GM18873 (cell line): Measurements from ENCODE around the gene MYO5C.
"Not testable (repeated sequence)": the region's sequence is repeated elsewhere in the genome, so short reads cannot be mapped to it uniquely, and the experiment has no call there.

ENCODE experiments used
- ATAC-seq: cut with Tn5 transposase; IDR thresholded peaks from one replicate; pipeline ENCODE4 v1.9.1; 2021; ENCODE audit warnings: mild to moderate bottlenecking, moderate library complexity, moderate number of reproducible peaks; ENCODE audit not compliant: unreplicated experiment, low FRiP score

Gene MYO5C

DNA sequence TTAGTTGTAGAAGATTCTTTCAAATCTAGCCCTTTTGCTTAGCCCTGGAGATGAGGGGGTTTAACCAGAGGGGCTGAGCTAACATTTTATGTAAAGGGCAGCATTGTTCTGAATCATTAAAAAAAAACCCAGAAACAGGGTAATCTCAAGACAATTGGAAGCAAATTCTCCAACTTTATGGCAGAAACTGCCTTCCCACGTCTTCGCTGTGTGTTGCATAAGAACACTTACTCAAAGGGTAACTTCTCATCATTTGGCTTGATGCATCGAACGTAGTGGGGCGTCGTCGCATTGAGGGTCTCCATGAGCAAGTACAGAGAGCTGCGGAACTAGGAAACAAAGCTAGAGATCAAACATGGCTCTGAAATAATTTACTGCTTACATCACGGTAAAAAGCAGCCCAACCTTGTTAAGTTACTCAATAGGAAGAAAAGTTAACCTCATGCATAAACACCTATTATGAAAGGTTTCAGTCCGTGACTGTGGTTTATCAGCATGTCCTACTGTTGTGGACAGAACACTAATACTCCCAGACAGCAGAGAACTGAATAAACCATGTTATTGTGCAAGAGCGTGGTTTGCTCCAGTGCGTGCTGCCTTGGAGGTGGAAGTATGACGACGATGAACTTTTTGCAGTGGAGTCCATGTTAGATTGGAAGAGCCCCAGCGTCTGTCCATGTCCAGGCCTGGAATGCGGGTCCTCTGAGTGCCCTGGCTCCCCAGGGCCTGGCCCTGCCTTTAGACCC lies 48.7 kb downstream of the MYO5C start:
- no peak for ATAC-seq

DNA sequence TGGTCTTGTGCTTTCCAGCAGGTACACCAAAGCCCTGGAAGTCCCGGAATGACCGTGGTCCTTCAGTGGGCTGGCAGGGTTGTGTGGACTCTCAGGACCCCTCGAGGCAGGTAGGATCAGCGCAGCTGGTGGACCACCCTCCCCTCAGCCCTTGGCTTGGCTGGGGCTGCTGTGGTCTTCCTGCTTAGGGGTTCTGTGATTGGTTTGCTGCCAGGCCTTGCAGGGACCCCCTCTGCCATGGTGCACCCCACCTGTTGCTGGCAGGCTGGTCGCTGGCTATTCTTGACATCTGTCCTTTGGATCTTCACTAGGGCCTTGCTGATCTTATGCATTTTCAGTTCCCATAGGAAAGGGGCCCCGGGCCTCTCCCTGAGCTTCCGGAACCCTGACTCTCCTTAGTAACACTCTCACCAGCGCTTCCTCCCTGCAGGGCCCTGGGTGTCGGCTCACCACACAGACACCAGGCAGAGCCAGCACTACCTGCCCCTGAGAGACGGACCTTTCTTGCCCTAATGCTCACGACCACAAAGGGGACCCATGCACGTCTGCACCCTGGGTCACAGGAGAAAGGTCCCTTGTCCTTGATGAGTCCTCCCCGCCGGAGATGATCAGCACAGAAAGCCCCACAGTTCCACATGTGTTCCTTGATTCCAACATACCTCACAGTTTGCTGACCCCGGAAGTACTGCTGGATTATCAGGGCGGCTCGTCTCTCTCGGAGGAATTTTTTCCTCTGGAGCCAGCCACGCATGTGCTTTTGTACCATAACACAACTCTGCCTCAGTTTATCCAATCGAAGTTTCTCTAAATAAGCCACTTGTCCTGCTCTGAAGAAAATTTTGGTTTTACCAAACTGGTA lies 51.7 kb downstream of the MYO5C start:
- ATAC-seq: no peak

DNA sequence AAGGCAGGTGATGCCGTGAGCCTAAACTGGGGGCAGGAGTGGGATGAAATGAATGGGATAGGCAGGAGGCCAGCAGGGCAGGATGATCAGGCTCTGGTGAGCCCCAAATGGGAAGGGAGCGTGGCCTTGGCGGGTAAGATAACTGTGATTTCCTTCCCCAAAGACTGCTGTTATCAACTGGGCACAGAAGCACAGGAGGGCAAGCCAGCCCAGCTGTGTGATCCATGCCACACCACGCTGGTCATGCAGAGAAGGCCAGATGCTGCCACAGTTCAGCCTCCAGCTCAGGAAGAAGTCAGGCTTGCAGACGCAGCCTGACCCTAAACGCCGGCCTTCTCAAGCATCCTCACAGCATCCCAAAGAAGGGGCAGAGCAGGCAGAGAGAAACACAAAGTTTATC lies 52.3 kb downstream of the MYO5C start:
- ATAC-seq: no peak

- no peak for ATAC-seq
Measured at GRCh38 chr15:52241489-52241888, 54.1 kb downstream of the MYO5C start.

- no peak for ATAC-seq
Measured at GRCh38 chr15:52240166-52240565, 55.4 kb downstream of the MYO5C start.

DNA sequence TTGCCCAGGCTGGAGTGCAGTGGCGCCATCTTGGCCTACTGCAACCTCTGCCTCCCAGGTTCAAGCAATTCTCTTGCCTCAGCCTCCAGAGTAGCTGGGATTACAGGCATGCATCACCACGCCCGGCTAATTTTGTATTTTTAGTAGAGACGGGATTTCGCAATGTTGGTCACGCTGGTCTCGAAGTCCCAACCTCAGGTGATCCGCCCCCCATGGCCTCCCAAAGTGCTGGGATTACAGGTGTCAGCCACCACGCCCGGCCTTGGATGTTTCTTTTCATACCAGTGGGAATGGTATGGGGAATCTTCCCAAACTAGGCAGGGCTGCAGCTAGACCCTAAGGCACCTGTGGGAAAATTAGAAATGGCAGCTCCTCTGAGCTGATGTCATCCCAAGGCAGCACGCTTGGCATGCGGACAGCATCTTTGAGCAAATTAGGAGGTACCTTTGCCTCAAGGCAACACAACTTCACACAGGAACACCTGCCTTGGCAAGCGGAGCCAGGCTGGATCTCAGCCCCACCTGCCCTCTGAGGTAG lies 56.5 kb downstream of the MYO5C start:
- not testable (repeated sequence) for ATAC-seq

DNA sequence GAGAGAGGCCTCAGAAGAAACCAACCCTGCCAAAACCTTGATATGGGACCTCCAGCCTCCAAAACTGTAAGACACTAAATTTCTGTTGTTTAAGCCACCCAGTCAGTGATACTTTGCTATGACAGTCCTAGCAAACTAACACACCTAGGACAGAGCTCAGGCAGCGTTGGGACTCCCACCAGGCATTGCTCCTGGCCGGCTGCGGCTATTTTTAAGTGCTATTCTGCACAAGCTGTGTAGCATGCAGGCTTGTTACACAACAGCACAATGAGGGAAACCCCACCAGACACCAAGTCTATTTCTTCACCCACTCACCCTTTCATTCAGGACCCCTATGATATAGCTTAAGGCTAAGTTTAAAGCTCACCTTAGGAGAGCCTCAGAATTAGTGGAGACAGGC lies 57.5 kb downstream of the MYO5C start:
- no peak for ATAC-seq

DNA sequence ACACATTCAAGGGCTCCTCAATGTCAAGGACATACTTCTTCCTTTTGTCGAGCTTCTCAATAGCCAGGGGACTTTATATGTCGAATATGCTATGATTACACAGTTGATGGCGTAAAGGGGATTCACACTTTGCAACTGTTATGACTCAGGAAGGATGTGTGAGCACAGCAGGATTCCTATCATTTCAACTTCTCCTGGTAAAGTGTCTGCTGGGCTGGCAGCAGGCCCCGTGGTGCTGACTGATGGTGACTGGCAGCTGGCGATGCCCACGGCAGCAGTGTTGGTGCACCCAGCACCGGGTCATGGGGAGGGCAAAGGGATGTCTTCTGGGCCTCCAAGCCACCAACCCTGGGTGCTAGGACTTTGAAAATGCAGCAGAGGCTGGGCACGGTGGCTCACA lies 59.6 kb downstream of the MYO5C start:
- ATAC-seq: no peak

DNA sequence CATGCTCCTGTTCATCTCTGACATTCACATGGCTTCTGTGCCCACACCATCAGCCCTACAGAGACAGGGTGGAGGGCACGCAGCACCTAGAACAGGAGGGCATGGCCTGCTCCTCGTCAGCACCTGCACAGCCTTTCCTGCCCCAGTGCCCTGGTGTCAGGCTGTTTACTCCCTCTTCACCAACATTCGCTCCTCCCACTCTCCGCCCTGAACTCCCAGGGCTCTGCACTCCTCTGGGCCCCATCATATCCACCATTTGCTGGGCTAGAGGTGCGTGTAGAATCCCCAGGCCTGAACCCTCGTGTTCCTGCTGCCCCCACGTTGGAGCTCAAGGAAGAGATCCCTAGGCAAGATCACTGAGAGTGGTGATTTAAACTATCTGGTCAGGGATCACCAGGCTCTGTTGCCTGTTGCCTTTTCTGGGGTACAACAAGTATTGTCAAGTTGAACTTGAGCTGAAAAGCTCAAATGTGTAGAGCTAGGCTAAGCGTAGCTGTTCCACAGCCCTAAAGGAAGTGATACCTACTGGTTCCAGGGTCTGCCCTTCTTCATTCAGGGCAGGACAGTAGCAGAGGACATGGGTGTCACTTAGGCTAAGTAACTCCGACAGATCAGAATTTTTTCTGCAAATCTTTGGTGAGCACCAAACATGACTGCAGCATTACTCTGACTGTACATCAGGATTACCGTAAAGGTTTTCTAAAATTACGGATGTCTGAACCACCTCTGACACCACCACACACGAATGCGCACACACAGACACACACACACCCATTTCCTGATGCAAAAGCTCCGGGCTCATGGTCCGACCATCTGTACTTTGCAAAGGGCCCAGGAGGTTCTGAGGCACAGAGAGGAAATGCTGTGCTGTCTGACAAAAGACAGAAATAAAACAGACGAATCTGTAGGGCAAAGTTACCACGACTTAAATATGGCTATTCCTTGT lies 60.7 kb downstream of the MYO5C start:
- ATAC-seq: peak; percentile 42

- no peak for ATAC-seq
Measured at GRCh38 chr15:52233405-52233804, 62.2 kb downstream of the MYO5C start.

DNA sequence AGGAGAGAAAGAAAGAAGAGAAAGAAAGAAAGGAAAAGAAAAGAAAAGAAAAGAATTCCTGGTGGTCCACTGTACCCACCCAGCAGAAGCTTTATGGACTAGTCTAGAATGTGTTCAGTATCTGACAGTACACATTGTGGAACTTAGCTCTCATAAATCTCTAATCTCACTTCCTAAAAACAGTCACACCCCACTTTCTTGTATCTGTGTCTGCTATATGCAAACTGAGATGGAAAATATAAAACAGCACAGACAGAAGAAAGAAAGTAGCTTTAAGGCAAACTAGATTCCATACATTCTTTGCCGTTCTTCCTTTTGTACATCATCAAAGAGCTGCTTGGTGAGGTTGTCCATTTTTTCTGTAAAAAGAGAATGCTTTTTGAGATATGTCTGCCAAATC lies 63.3 kb downstream of the MYO5C start:
- ATAC-seq: peak; percentile 54

- ATAC-seq: no peak
Measured at GRCh38 chr15:52230073-52230472, 65.5 kb downstream of the MYO5C start.

DNA sequence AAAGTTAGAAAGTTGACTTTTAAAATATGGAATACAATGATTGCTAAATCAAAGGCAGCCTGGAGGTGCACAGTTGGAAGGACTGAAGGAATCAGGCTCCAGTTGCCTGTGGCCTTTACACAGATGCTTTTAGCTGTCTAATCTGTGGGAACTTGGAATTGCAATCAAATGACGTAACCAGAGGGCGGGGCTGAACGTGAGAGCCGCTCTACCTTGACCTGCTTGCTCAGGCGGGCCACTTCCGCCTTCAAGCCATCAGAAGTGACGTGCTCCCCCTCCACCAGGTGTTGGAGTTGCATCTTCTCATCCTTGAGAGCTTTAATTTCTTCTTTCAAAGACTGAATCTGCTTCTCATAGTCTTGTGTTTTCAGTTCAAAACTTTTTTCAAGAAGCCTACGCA lies 66.7 kb downstream of the MYO5C start:
- no peak for ATAC-seq

- peak; percentile 78 for ATAC-seq
Measured at GRCh38 chr15:52227456-52227855, 68.1 kb downstream of the MYO5C start.

- ATAC-seq: no peak
Measured at GRCh38 chr15:52225230-52225629, 70.4 kb downstream of the MYO5C start.

DNA sequence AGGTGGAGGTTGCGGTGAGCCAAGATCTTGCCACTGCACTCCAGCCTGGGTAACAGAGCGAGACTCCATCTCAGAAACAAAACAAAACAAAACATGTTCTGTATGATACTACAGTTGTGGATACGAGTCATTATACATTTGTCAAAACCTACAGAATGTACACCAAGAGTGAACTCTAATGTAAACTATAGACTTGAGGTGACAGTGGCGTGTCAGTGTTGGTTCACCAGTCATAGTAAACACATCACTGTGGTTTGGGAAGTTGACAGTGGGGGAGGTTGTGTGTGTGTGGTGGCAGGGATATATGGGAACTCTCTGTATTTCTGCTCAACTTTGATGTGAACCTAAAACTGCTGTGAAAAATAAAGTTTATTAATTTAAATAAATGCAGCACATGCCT lies 71.4 kb downstream of the MYO5C start:
- no peak for ATAC-seq

GRCh38 chr15:52221730-52222129 lies 73.9 kb downstream of the MYO5C start:
- no peak for ATAC-seq

DNA sequence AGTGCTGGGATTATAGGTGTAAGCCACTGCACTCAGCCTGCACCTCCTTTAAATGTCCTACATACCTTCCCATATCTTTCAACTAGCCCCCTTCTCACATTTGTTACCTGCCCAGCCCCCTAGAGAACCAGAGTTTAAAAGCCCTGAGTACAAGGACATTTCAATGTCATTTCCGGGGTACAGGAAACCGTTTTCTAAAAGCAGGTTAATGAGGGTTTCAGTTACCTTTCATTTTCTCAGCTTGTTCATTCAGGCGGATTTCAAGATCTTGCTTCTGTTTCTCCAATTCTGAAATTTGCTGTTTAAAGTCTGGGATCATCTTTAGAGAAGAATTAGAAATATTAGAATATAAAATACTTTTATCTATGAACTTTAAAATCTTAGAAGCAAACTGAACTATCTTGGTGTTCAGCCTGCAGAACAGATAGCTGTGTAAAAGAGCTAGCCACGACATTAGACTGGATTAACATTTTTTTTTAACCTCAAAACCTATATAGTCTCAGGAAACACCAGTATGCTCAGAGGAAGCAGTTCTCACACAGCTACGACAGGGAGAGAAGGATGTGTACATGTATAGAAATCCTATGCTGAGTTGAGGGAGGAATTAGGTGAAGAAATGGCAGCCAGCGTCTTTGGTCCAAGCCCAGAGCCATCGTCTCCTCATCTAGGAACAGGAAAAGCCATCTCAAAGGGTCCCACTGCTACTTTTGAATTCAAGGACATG lies 74.5 kb downstream of the MYO5C start:
- ATAC-seq: no peak

- no peak for ATAC-seq
Measured at GRCh38 chr15:52220251-52220650, 75.4 kb downstream of the MYO5C start.

DNA sequence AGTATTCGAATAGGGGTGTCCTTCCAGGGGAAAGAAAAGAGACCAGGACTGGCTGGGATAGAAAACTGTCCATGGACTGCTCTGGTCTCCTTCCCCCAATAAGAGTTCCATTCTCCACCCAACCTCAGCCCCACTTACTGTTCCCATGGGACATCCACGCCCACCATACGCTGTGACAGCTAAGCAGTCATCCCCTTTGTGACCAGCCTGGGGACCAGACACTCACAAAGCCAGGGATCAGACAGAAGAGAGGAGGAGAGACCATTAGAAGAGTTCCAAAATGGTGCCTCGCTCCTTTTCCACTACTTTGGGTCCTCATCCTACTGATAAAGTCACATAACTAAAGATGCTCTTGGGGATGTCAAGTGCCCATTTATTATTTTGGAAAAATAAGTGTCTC lies 76.8 kb downstream of the MYO5C start:
- no peak for ATAC-seq
